ENCODE measurements around the gene MYO1E. TPM values are rescaled to one million over a fixed set of nuclear protein-coding genes. Genes with fewer than 3 reads are reported as not detected.

MYO1E gene
- total RNA-seq, 1 experiment from 2014 or later: 68.8 TPM

GRCh38 chr15:59138243-59138642 lies 234.4 kb downstream of the MYO1E start:
- Histone ChIP-seq H3K36me3 (ENCODE audit: low read depth, low read length) (peaks cover 47% of the 10 kb centered on the region), H2AFZ (ENCODE audit: low read length) (no peak overlapping the region), H3K79me2 (ENCODE audit: low read length) (no peaks in the 10 kb centered on the region), H3K27ac (ENCODE audit: low read length) (no peak overlapping the region), H3K9ac (ENCODE audit: low read length) (no peak overlapping the region), H3K4me2 (ENCODE audit: low read length) (no peak overlapping the region), H4K20me1 (ENCODE audit: low read length) (no peaks in the 10 kb centered on the region), H3K9me2 (replicated peaks; ENCODE audit: low read length) (no peaks in the 10 kb centered on the region), H3K27me3 (ENCODE audit: low read length) (no peaks in the 10 kb centered on the region), H3F3A (ENCODE audit: low read length, unreplicated experiment) (no peaks in the 10 kb centered on the region), H3K9me3 (ENCODE audit: low read length) (no peaks in the 10 kb centered on the region), H3K4me1 (ENCODE audit: insufficient read depth, low read length) (no peaks in the 10 kb centered on the region), H3K4me3 (ENCODE audit: low read length) (no peak overlapping the region)
- no peak for TF ChIP-seq EZH2phosphoT487 (IDR thresholded peaks at IDR 0.05; ENCODE audit: borderline replicate concordance, low read length)
- TF ChIP-seq, protein P1, sequence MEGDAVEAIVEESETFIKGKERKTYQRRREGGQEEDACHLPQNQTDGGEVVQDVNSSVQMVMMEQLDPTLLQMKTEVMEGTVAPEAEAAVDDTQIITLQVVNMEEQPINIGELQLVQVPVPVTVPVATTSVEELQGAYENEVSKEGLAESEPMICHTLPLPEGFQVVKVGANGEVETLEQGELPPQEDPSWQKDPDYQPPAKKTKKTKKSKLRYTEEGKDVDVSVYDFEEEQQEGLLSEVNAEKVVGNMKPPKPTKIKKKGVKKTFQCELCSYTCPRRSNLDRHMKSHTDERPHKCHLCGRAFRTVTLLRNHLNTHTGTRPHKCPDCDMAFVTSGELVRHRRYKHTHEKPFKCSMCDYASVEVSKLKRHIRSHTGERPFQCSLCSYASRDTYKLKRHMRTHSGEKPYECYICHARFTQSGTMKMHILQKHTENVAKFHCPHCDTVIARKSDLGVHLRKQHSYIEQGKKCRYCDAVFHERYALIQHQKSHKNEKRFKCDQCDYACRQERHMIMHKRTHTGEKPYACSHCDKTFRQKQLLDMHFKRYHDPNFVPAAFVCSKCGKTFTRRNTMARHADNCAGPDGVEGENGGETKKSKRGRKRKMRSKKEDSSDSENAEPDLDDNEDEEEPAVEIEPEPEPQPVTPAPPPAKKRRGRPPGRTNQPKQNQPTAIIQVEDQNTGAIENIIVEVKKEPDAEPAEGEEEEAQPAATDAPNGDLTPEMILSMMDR (conservative IDR thresholded peaks at IDR 0.05; ENCODE audit: low read depth, low read length): peak; percentile 87
- no TSS peak for BruUV-seq (replicated peaks)
- intact Hi-C loops (cut with micrococcal nuclease): no loop called here
- ChIA-PET POLR2A (ENCODE audit: unreplicated experiment) (no interaction called here), CTCF (interaction anchor here (0.5 kb wide), 1 partner anchor 274 kb away, joined by 3 read pairs; no protein-coding TSS in a partner anchor)
- peak; percentile 47 for DNase-seq
- ATAC-seq: peak; percentile 79

DNA sequence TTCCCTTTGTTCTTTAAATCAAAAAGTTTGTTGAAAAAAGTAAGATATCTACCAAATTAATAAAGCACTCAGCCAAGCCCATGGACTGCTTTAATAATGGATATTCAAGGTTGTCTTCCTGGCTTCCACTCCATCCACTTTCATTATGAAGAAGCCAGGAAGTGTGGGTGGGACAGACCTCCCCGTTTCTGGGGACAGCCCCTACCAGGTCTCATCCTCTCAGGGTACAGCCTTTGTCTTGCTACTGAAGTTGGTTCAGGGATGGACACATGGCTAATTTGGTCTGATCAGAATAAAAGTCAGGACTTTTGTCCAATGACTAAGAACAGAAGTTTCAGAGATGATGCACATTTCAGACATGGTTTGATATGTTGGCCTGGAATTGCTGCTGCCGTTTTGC lies 235.1 kb downstream of the MYO1E start:
- ChIA-PET CTCF (no interaction called here), POLR2A (ENCODE audit: unreplicated experiment) (no interaction called here)
- Histone ChIP-seq H3K27ac (ENCODE audit: low read length) (no peak overlapping the region), H3K27me3 (ENCODE audit: low read length) (no peaks in the 10 kb centered on the region), H4K20me1 (ENCODE audit: low read length) (no peaks in the 10 kb centered on the region), H3K9ac (ENCODE audit: low read length) (no peak overlapping the region), H3K4me2 (ENCODE audit: low read length) (no peak overlapping the region), H2AFZ (ENCODE audit: low read length) (no peak overlapping the region), H3K4me3 (ENCODE audit: low read length) (no peak overlapping the region), H3K9me3 (ENCODE audit: low read length) (no peaks in the 10 kb centered on the region), H3F3A (ENCODE audit: low read length, unreplicated experiment) (no peaks in the 10 kb centered on the region), H3K9me2 (replicated peaks; ENCODE audit: low read length) (no peaks in the 10 kb centered on the region), H3K4me1 (ENCODE audit: insufficient read depth, low read length) (no peaks in the 10 kb centered on the region), H3K36me3 (ENCODE audit: low read depth, low read length) (peaks cover 47% of the 10 kb centered on the region), H3K79me2 (ENCODE audit: low read length) (no peaks in the 10 kb centered on the region)
- DNase-seq: no peak
- intact Hi-C loops (cut with micrococcal nuclease): no loop called here
- no peak for TF ChIP-seq EZH2phosphoT487 (IDR thresholded peaks at IDR 0.05; ENCODE audit: borderline replicate concordance, low read length)
- TF ChIP-seq, protein P1 (conservative IDR thresholded peaks at IDR 0.05; ENCODE audit: low read depth, low read length): no peak
- TF ChIP-seq EZH2 (IDR thresholded peaks at IDR 0.05; ENCODE audit: low read length, unreplicated experiment): no peak
- no peak for ATAC-seq
- no TSS peak for BruUV-seq (replicated peaks)

GRCh38 chr15:59133929-59134427 lies 238.7 kb downstream of the MYO1E start:
- intact Hi-C loops (cut with micrococcal nuclease): no loop called here

More at GRCh38 chr15:59133929-59134427, 238.7 kb downstream of the MYO1E start:
- Histone ChIP-seq H3K9me2 (replicated peaks; ENCODE audit: low read length) (no peaks in the 10 kb centered on the region), H2AFZ (ENCODE audit: low read length) (no peak overlapping the region), H3K27ac (ENCODE audit: low read length) (no peak overlapping the region), H3K79me2 (ENCODE audit: low read length) (0 out of 2 replicates have a peak, but pooled peaks cover 3% of the 10 kb centered on the region), H3K4me3 (ENCODE audit: low read length) (no peak overlapping the region), H3K36me3 (ENCODE audit: low read depth, low read length) (peaks cover 62% of the 10 kb centered on the region), H3F3A (ENCODE audit: low read length, unreplicated experiment) (no peaks in the 10 kb centered on the region), H3K4me2 (ENCODE audit: low read length) (no peak overlapping the region), H3K27me3 (ENCODE audit: low read length) (no peaks in the 10 kb centered on the region), H3K9me3 (ENCODE audit: low read length) (no peaks in the 10 kb centered on the region), H3K4me1 (ENCODE audit: insufficient read depth, low read length) (no peaks in the 10 kb centered on the region), H4K20me1 (ENCODE audit: low read length) (no peaks in the 10 kb centered on the region), H3K9ac (ENCODE audit: low read length) (no peak overlapping the region)
- BruUV-seq (replicated peaks): no TSS peak
- no peak for ATAC-seq
- ChIA-PET POLR2A (ENCODE audit: unreplicated experiment) (no interaction called here), CTCF (no interaction called here)
- TF ChIP-seq, protein P1 (conservative IDR thresholded peaks at IDR 0.05; ENCODE audit: low read depth, low read length): no peak
- TF ChIP-seq EZH2phosphoT487 (IDR thresholded peaks at IDR 0.05; ENCODE audit: borderline replicate concordance, low read length): no peak
- no peak for TF ChIP-seq EZH2 (IDR thresholded peaks at IDR 0.05; ENCODE audit: low read length, unreplicated experiment)
- DNase-seq: no peak
